ENCODE data around the gene RPL10. TPM values are rescaled to one million over a fixed set of nuclear protein-coding genes. Genes with fewer than 3 reads are reported as not detected.
"Not testable (repeated sequence)": the region's sequence is repeated elsewhere in the genome, so short reads cannot be mapped to it uniquely, and the experiment has no call there.

Gene RPL10
- total RNA-seq, 2 experiments from 2014 or later, result 2,958 to 2,962 TPM

DNA sequence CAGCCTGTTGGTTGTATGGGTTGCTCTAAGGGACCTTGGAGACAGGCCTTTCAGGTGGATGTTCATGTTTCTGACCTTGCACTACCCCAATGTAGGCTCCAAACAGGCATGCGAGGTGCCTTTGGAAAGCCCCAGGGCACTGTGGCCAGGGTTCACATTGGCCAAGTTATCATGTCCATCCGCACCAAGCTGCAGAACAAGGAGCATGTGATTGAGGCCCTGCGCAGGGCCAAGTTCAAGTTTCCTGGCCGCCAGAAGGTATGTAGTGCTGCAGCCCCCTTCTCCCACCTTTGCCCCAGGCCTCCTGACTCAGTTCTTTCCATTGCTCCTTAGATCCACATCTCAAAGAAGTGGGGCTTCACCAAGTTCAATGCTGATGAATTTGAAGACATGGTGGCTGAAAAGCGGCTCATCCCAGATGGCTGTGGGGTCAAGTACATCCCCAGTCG lies 2.2 kb downstream of the RPL10 start:
- Mint-ChIP-seq H3K36me3 (ENCODE audit: low read depth) (peaks cover 39% of the 10 kb centered on the region), H3K4me1 (peaks cover 16% of the 10 kb centered on the region), H3K27ac (peak overlapping the region; percentile 100), H3K4me3 (peak overlapping the region; percentile 98)
- not testable (repeated sequence) for H3K27me3 Mint-ChIP-seq, H3K9me3 Mint-ChIP-seq, DNase-seq
- ChIA-PET POLR2A (interaction anchor here (0.7 to 7.2 kb wide), 12 partner anchors 10 to 431 kb away, joined by 3 to 103 read pairs (median 6); partner anchors contain the start of genes ATP6AP1, DNASE1L1, FAM3A and TAFAZZIN), CTCF (interaction anchor here (0.8 to 2.3 kb wide), 3 partner anchors 10 to 90 kb away, joined by 4 to 8 read pairs (median 6); partner anchors contain the start of genes ATP6AP1 and SLC10A3)

DNA sequence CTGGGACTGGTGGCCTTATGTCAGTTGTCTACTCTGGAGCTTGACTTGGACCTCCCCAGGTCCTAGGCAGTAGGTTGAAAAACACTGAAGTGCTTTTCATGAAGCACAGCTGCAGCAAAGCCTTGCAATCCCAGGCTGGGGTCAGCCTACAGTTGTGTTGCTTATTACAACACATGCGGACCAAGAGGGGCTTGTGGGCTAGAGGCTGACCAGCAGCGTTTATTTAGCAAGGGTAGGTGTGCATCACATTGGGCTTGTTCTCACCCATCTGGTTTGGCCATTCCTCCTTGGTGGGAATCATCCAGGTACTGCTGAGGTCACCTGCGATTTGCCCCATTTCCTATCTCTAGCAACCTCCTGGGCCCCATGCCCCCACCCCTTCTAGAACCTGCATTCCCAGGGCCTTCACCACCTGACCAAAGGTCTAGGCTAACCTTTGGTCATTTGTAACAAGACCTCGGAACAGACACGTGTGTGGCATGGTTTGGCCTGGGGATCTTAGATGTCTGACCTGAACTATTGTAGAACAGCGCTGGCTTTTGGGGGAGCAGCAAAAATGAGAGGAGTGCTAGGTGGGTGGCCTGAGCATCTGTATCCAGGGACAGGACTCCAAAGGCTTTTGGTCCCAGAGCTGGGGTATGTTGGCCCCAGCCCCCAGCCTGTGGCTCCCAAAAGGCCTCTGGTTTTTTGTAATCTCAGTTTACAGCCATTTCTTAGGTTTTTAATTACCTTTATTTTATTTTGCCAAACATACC lies 3.0 kb downstream of the RPL10 start:
- H3K36me3 Mint-ChIP-seq (ENCODE audit: low read depth), result peaks cover 39% of the 10 kb centered on the region
- H3K27me3 Mint-ChIP-seq, result no peaks in the 10 kb centered on the region
- ChIA-PET CTCF (no interaction called here), POLR2A (interaction anchor here (0.9 to 7.2 kb wide), 6 partner anchors 10 to 32 kb away, joined by 3 to 103 read pairs (median 16); partner anchors contain the start of genes ATP6AP1, DNASE1L1 and TAFAZZIN)
- H3K27ac Mint-ChIP-seq, result peak overlapping the region; percentile 100
- no peaks in the 10 kb centered on the region for H3K9me3 Mint-ChIP-seq
- DNase-seq, result no peak
- H3K4me1 Mint-ChIP-seq, result peaks cover 16% of the 10 kb centered on the region
- no peak overlapping the region for H3K4me3 Mint-ChIP-seq

DNA sequence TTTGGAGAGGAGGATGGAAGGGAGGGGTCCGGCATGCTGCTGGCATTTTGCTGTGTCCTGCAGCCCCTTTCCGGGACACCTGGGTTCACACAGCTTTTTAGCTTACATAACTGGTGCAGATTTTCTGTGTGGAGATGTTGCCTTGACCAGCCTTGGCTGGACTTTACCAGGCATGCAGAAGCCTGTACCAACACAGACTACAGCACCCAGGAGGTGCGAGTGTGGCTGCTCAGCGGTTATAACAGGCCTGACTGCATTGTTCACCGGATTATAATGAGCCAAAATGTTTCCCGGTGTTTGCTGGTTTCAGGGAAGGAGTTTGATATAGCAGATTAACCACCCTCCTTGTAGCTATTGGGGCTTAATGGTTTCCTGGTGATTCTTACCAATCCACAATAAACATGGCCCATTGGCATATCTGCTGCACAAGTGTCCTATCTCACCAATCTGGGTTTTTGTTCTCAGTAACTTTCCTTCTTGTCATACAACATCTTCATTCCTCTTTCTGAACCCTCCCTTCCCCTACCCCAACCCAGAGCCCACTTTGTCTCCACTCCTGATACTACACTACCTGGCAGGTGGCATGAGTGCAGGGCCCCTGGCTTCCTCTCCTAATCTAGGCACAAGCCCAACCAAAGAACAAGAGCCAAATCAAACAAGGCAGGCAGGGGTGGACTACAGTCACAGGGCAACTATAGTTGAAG lies 3.9 kb downstream of the RPL10 start:
- Mint-ChIP-seq H3K27me3 (no peaks in the 10 kb centered on the region), H3K4me3 (no peak overlapping the region), H3K4me1 (peaks cover 14% of the 10 kb centered on the region), H3K27ac (peak overlapping the region; percentile 3), H3K36me3 (ENCODE audit: low read depth) (peaks cover 39% of the 10 kb centered on the region), H3K9me3 (no peaks in the 10 kb centered on the region)
- POLR2A ChIA-PET, result interaction anchor here (7.2 kb wide), 1 partner anchor 9 kb away, joined by 103 read pairs; the partner anchor contains the start of genes DNASE1L1 and TAFAZZIN
- CTCF ChIA-PET, result no interaction called here
- DNase-seq, result no peak

DNA sequence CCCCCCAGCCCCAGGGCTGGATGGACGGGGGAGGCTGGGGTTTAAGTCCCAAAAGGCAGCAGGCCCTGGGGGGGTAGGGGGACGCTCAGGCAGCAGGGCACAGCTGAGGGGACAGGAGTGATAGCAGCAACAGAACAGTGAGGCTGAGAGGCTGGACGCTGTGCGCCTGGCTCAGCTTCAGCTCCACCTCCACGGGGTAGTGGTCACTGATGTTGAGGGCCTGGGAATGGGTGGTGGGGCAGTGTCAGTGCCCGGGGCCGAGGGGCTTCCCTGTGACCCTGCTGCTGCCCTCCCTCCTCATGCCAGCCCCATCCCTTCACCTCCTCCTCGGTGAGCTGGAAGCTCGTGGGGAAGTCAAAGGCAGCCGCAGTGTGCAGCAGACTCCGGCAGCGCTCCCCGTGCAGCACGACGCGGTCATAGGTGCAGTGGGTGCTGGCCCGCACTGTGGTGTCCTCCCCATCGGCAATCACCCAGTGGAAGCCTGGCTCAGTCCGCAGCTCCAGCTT lies 4.5 kb downstream of the RPL10 start:
- Mint-ChIP-seq H3K4me1 (peaks cover 13% of the 10 kb centered on the region), H3K4me3 (no peak overlapping the region), H3K9me3 (no peaks in the 10 kb centered on the region), H3K36me3 (ENCODE audit: low read depth) (peaks cover 39% of the 10 kb centered on the region), H3K27ac (no peak overlapping the region), H3K27me3 (no peaks in the 10 kb centered on the region)
- POLR2A ChIA-PET, result interaction anchor here (7.2 kb wide), 1 partner anchor 8 kb away, joined by 103 read pairs; the partner anchor contains the start of genes DNASE1L1 and TAFAZZIN
- CTCF ChIA-PET, result no interaction called here
- no peak for DNase-seq

DNA sequence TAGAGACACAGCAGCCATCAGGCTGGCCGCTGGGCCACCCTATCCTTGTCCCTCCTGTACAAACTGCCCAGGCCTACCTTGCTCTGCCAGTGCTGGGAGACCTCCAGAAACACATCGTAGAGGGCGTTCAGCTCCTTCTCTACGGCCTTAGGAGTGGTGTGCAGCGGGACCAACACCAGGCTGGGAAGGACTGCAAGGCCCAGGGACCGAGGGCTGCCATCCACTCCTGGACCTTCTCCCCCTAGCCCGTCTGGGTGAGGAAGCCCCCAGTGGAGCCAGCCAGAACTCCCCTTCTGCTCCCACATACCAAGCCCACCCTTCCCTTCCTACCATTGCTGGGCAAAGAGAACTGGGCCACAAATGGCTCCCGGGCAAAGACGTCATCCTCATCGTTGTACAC lies 5.0 kb downstream of the RPL10 start:
- ChIA-PET CTCF (no interaction called here), POLR2A (interaction anchor here (7.2 kb wide), 1 partner anchor 8 kb away, joined by 103 read pairs; the partner anchor contains the start of genes DNASE1L1 and TAFAZZIN)
- no peaks in the 10 kb centered on the region for H3K27me3 Mint-ChIP-seq
- H3K4me3 Mint-ChIP-seq, result no peak overlapping the region
- H3K36me3 Mint-ChIP-seq (ENCODE audit: low read depth), result peaks cover 36% of the 10 kb centered on the region
- H3K27ac Mint-ChIP-seq, result no peak overlapping the region
- H3K9me3 Mint-ChIP-seq, result no peaks in the 10 kb centered on the region
- DNase-seq, result no peak
- H3K4me1 Mint-ChIP-seq, result peaks cover 12% of the 10 kb centered on the region

DNA sequence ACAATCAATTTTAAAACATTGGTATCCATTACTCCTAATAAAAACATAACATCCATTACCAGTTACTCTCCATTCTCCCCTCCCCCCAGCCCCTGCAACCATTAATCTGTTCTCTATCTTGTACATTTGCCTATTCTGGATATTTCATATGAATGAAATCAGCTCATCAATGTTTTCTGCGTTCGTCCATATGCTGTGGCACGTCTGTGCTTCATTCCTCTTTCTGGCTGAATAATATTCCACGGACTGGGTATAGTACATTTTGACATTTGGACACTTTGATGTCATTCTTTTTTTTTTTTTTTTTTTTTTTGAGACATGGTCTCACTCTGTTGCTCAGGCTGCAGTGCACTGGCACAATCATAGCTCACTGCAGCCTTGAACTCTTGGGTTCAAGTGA lies 5.7 kb downstream of the RPL10 start:
- no peak for DNase-seq
- no peak overlapping the region for H3K27ac Mint-ChIP-seq
- peaks cover 16% of the 10 kb centered on the region for H3K4me1 Mint-ChIP-seq
- CTCF ChIA-PET, result no interaction called here
- H3K36me3 Mint-ChIP-seq (ENCODE audit: low read depth), result peaks cover 33% of the 10 kb centered on the region
- H3K4me3 Mint-ChIP-seq, result no peak overlapping the region
- POLR2A ChIA-PET, result no interaction called here
- H3K27me3 Mint-ChIP-seq, result no peaks in the 10 kb centered on the region
- no peaks in the 10 kb centered on the region for H3K9me3 Mint-ChIP-seq

DNA sequence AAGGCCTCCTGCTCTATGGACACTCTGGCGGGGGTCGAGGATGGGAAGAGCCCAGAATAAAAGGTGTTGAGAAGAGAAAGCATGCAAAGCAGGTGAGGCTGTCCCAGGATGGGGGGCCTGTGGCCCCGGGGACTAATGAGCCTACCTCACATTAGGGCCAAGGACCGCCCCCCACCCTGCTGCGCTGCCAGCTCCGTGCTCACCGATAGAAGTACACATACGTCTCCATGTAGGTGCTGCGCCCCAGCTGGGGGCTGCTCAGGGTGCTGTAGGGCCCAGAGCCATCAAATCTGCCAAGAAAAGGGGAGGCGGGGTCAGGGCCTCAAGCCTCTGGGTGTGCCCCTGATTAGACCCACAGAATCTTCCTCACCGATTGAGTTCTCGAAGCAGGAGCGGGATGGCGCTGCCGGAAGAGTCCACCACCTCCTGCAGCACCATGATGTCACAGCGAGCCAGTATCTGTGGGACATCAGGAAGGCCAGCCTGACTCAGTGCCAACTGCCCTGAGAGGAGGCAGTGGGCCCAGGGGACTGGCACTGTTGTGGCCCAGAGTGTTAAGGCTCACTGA lies 6.5 kb downstream of the RPL10 start:
- H3K9me3 Mint-ChIP-seq, result no peaks in the 10 kb centered on the region
- H3K36me3 Mint-ChIP-seq (ENCODE audit: low read depth), result peaks cover 25% of the 10 kb centered on the region
- H3K27ac Mint-ChIP-seq, result no peak overlapping the region
- no peak overlapping the region for H3K4me3 Mint-ChIP-seq
- H3K27me3 Mint-ChIP-seq, result no peaks in the 10 kb centered on the region
- ChIA-PET CTCF (no interaction called here), POLR2A (no interaction called here)
- no peak for DNase-seq
- H3K4me1 Mint-ChIP-seq, result peaks cover 14% of the 10 kb centered on the region

DNA sequence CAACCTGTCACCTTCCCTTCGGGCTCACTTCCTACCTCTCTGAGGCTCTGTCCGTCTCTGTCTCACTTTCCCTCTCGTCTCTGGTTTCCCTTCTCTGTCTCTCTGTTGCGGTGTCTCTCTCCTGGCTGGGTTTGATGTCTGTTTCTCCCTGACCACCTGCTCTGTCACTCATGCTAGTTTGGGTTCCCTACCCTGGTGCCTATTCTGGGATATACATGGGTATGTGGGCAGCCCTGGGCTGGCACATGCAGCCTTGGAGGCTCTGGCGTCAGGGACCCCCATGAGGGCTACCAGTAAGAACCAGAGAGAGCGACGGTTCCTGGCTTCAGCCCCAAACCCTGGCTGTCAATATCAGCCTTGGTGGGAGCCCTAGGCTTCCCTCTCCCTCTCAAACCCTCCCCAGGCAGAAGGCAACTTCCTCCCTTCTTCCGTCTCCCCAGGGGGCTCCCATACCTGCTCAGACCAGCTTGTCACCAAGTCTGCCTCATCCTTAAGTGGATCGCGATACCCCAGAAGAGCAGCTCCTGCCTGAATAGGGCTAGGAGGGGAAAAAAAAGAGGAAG lies 10.6 kb downstream of the RPL10 start:
- Mint-ChIP-seq H3K4me1 (peaks cover 18% of the 10 kb centered on the region), H3K9me3 (no peaks in the 10 kb centered on the region), H3K27me3 (no peaks in the 10 kb centered on the region), H3K27ac (no peak overlapping the region), H3K4me3 (peak overlapping the region; percentile 61), H3K36me3 (ENCODE audit: low read depth) (peaks cover 15% of the 10 kb centered on the region)
- POLR2A ChIA-PET, result interaction anchor here (4.6 kb wide), 1 partner anchor 9 kb away, joined by 103 read pairs; the partner anchor contains the start of gene RPL10
- CTCF ChIA-PET, result no interaction called here
- DNase-seq, result no peak

DNA sequence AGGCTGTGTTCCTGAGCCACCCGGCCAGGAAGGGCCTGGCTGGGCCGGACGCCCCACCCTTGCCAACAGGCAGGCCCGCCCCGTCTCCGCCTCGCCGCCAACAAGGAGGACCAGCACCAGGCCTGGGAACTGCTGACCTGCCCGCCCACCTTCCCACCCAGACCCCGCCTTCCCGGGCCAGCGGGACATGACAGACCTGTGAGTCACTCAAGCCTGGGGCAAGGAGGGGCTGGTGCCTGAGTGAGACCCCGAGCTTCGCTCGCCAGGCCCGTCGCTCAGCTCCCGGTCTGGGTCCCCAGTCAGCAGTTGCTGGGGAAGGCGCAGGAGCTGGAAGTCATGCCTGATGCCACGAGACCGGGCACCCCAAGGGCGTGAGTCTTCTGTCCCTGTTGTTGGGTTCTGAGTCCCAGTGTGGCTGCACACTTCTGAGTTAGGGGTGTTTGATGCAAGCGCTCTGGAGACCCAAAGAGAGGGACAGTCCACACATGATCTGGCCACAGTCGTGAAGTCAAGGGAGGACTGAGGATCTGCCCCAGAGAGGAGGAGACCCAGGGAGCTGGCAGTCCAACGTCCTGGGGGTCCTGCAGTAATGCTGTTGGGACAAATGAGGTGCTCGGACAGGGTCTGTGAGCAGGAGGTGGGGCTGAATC lies 11.2 kb downstream of the RPL10 start, which contains the start of gene DNASE1L1:
Gene DNASE1L1 (minus strand): TSS at position 33 of the 650 bp plus-strand sequence. CDS start 3,686 bp downstream, outside the sequence.
- Mint-ChIP-seq H3K27me3 (no peaks in the 10 kb centered on the region), H3K4me3 (peak within 1 kb of the TSS; percentile 61), H3K9me3 (no peaks in the 10 kb centered on the region), H3K36me3 (ENCODE audit: low read depth) (peaks cover 18% of the 10 kb centered on the region), H3K27ac (peak within 1 kb of the TSS; percentile 67), H3K4me1 (peaks cover 18% of the 10 kb centered on the region)
- no peak for DNase-seq
- CTCF ChIA-PET, result interaction anchor here (1.6 kb wide), 1 partner anchor 11 kb away, joined by 5 read pairs; the partner anchor contains the start of gene RPL10
- POLR2A ChIA-PET, result interaction anchor here (1.0 to 4.8 kb wide), 4 partner anchors 10 to 107 kb away, joined by 4 to 103 read pairs (median 22); partner anchors contain the start of genes ATP6AP1, FAM3A, RPL10 and SLC10A3

DNA sequence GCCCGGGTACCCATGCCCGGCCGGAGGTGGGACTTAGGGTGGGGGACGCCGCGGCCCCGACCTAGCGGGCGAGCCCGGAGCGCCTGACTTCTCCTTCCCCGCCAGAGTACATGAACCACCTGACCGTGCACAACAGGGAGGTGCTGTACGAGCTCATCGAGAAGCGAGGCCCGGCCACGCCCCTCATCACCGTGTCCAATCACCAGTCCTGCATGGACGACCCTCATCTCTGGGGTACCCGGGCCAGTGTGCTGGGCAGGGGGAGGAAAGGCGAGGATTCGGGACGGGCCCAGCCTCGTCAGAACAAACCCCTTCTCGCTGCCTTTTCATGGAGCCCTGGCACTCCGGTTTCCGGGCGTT lies 13.8 kb downstream of the RPL10 start:
- Mint-ChIP-seq H3K36me3 (ENCODE audit: low read depth) (peaks cover 21% of the 10 kb centered on the region), H3K9me3 (no peaks in the 10 kb centered on the region), H3K27ac (peak overlapping the region; percentile 92), H3K4me3 (peak overlapping the region; percentile 81), H3K27me3 (no peaks in the 10 kb centered on the region), H3K4me1 (peaks cover 18% of the 10 kb centered on the region)
- ChIA-PET POLR2A (interaction anchor here (0.7 to 4.8 kb wide), 14 partner anchors 9 to 485 kb away, joined by 3 to 103 read pairs (median 4); partner anchors contain the start of genes ARHGAP4, ATP6AP1, FAM50A and IKBKG), CTCF (interaction anchor here (1.0 to 1.6 kb wide), 4 partner anchors 13 to 485 kb away, joined by 3 to 5 read pairs (median 4); partner anchors contain the start of genes ARHGAP4 and RPL10)
- DNase-seq, result peak; percentile 63

DNA sequence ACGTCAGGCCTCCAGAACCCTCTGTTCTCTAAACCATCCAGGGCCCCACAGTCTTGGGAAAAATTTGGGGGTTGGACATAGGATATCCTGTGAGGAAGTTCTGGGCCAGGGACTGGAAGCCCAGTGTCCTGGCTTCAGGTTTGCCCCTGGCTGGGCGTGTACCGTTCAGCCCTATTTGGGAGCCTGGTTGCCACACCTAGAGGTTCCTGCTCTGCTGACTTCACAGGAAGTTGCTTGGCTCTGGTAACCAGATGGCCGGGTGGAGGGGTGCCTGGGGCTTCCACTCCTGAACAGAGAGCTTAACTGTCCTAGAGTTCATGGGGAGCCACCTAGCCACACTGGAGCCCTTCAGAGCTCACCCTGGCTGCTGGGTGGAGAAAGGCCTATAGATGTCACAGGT lies 14.3 kb downstream of the RPL10 start:
- ChIA-PET POLR2A (interaction anchor here (0.7 to 4.8 kb wide), 14 partner anchors 8 to 486 kb away, joined by 3 to 103 read pairs (median 4); partner anchors contain the start of genes ARHGAP4, ATP6AP1, FAM50A and IKBKG), CTCF (interaction anchor here (1.0 to 1.6 kb wide), 4 partner anchors 14 to 486 kb away, joined by 3 to 5 read pairs (median 4); partner anchors contain the start of genes ARHGAP4 and RPL10)
- peak overlapping the region; percentile 92 for H3K27ac Mint-ChIP-seq
- DNase-seq, result peak; percentile 62
- H3K36me3 Mint-ChIP-seq (ENCODE audit: low read depth), result peaks cover 21% of the 10 kb centered on the region
- H3K4me3 Mint-ChIP-seq, result peak overlapping the region; percentile 81
- H3K27me3 Mint-ChIP-seq, result no peaks in the 10 kb centered on the region
- no peaks in the 10 kb centered on the region for H3K9me3 Mint-ChIP-seq
- H3K4me1 Mint-ChIP-seq, result peaks cover 18% of the 10 kb centered on the region

Measured in activated CD4-positive, alpha-beta memory T cell treated with anti-CD3 and anti-CD28 coated beads, Interleukin-2, amount 10 ng/mL, durations not matched to agents 7 days and 5 days (primary cell).